Left lobe of liver (tissue), 2 donors: ENCODE data around the gene URAD. TPM values are rescaled to one million over a fixed set of nuclear protein-coding genes. Genes with fewer than 3 reads are reported as not detected.
"Not testable (repeated sequence)": the region's sequence is repeated elsewhere in the genome, so short reads cannot be mapped to it uniquely, and the experiment has no call there.

Source experiments
- ATAC-seq: fragments of 200-7000 bp; cut with Tn5 transposase; one replicate; pipeline ENCODE4 v1.9.1; 2020; ENCODE audit warnings: mild to moderate bottlenecking, moderate library complexity
- DNase-seq: peaks from one replicate; pipeline ENCODE4 v3.0.0-alpha.2; 2020; ENCODE audit warnings: low spot score
- total RNA-seq: library from RNA; stranded (reverse); gene quantifications from one replicate; pipeline ENCODE4 v1.2.1, GENCODE V29; 2021
- donor health status: DM: no; HTN: no; CAD: no; lungs with moderate emphysema.
- donor health status: DM: no; HTN: yes; CAD: no.

The URAD gene
- total RNA-seq, 1 donor from 2014 or later = not detected

DNA sequence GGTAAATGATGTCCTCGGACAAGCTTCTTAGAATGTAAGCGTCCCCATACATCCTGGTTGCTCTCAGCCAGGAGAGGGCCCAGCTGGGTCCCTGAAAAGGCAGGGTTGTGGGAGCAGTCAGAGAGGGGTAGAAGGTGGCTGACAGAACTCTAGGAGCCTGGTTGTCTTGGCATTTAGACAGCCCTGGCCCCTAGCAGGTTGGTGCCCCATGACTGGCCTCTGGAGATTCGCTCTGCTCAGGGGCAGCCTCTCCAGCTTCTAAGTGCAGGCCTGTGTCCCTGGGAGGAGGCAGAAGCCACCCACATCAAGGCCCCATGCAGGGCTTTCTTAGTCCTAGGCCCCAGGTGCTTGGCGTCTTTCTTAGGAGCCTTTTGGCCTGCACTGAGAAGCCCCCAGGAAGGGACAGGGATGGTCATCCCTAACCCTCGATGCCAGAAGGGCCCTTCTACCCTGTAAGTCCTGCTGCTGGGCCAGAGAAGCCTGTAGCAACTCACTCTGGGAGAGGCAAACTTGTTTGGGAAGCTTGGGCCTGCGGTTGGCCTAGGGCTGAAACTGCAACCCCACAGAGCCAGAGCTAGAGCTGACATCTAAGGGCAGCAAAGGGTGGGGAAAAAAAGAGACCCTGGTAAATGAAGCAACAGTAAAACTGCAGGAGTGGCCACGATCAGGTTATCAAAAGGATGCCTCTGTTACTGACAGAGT, 16.6 kb downstream of the URAD start:
- ATAC-seq = no peak
- DNase-seq = peak; percentile 19

DNA sequence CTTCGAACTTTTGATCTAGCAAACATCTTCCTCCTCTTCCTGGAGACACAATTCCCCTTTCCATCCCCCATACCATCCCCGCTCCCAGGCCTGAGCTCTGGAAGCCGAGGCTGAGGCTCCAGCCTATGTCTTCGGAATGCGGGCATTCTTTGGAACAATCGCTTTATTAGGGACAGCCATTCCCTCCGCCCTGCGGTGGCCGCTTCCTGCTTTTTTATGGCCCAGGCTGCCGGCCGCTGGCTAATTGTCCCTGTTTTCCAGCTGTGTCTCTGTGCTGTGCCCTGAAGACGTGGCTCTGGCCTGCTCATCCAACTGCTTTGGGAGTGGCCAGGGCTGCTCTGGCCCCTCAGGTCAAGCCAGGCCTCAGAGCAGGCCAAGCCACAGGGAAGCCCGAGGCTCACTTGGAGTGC, 17.3 kb downstream of the URAD start:
- DNase-seq (no peak), ATAC-seq (no peak)

GRCh38 chr13:27970382-27971235, 17.9 kb downstream of the URAD start:
- DNase-seq (peak; percentile 28), ATAC-seq (no peak)

DNA sequence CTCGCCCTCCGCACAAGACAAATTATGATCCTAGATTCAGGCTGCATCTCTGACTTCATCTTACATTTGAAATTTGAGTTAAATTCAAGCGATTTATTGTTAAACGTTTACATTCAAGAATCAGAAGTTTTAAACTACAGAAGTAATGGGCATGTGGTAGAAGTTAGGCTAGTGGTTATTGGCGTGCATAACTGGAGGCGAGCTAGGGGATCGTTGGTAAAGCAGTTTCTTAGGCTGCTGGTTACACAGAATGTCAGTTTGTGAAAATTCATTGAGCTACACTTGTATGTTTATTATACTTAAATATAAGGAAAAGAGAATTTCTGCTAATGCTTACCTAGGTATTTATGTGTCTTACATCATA, 18.6 kb downstream of the URAD start:
- ATAC-seq (no peak), DNase-seq (no peak)

- ATAC-seq (no peak), DNase-seq (peak; percentile 21)
These were observed 19.2 kb downstream of the URAD start, which contains the start of gene CDX2 for GRCh38 chr13:27969082-27969865. Gene CDX2, minus strand, starts transcription at chr13:27969315. Its CDS starts 309 bp downstream, at chr13:27969006.

DNA sequence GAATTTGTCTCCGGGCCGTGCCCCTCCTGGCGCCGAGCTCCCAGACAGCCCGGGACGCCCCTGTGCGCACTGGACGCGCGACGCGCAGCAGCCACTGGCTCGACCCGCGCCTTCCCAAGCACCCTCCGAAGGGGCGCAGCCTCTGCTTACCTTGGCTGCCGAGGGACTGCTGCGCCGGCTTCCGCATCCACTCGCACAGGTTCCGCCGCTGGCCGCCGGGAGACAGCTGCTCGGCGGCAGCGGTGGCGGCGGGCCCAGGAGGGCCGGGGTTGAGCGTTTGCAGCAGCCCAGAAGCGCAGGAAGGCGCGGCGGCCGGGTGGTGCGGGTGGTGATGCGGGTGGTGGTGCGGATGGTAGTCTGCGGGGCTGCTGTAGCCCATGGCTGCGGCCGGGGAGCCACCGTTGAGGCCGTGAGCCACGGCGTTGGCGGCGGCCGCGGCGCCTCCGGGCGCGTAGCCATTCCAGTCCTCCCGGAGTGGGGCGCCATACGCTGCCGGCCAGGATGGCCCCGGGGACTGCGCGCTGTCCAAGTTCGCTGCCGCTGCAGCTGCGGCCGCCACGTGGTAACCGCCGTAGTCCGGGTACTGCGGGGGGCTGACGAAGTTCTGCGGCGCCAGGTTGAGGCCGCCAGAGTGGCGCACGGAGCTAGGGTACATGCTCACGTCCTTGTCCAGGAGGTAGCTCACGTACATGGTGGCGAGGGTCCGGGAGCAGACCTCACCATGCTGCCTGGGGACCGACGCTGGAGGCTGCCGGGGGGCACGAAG, 20.0 kb downstream of the URAD start:
- peak; percentile 50 for ATAC-seq

GRCh38 chr13:27967736-27968315, 20.7 kb downstream of the URAD start:
- ATAC-seq (no peak), DNase-seq (no peak)

More for the DNA sequence above, 20.0 kb downstream of the URAD start:
- no peak for DNase-seq

DNA sequence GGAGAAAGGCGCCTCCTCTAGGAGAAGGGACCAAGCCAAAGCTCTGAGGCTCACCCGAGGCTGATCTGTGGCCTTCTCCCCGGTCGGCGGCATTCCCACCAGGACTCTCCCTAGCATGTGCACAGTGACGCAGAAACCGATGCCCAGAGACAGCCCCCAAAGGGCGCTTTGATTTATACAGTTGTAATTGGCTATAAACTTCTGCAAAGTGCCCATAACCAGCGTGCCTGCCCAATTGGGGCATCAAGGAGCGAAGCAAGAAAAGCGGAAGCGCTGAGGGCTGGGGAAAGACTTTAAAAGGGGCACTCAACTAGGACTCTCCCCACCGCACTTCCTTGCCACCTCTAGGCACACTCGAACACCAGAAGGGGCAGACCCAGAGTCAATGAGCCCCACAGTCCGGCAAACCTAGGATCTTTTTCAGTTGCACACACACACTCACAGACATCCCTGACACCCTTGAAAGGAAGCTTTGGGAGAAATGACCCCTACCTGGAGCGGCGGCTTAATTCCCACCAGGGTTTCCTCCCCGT, 21.2 kb downstream of the URAD start:
- ATAC-seq = no peak
- DNase-seq = no peak

- ATAC-seq = no peak
- no peak for DNase-seq
These were observed 21.8 kb downstream of the URAD start for GRCh38 chr13:27966641-27967202.

DNA sequence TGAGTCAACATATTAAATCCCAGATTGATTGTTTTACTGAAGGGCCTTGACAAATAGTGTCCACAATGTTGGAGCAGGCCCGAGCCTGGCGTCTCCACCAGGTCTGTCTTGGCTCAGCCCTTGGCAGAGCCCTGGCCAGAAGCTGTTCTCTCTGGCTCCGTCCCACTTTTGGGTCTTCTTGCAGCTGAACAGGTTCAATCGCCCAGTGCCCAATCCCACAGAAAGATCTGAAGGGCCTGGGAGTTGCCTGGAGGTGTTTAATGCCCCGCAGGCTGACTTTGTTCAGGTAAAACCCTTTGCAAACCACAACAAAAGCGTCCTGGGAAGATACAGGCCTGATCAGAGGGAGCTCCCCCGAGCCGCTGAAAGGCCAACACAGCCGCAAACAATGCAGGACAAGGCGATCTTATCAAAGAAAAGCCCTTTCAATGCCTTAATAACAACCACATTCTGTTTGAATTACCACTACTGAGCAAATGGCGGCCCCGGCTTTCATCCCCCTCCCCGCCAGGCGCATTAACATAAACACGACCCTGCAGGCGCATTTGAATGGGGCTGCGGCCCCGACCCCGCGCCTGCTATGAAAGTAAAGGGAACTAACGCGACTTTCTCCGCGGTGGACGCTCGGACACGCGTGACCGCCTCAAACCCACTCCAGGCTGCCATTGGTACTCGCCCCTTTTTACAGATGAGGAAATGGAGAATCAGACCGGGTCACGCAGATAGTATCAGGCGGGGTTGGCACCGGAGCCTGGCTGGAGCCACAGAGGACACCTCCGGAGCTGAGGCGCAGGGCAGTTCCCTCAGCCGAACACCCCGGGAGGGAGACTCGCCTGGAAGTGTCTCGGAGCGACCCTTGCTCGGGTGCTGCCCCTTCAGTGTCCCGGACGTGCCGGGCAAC, 22.5 kb downstream of the URAD start:
- DNase-seq = no peak
- ATAC-seq = no peak

GRCh38 chr13:27965343-27965739, 23.2 kb downstream of the URAD start:
- ATAC-seq (no peak), DNase-seq (no peak)

GRCh38 chr13:27964741-27965323, 23.7 kb downstream of the URAD start:
- DNase-seq = no peak

DNA sequence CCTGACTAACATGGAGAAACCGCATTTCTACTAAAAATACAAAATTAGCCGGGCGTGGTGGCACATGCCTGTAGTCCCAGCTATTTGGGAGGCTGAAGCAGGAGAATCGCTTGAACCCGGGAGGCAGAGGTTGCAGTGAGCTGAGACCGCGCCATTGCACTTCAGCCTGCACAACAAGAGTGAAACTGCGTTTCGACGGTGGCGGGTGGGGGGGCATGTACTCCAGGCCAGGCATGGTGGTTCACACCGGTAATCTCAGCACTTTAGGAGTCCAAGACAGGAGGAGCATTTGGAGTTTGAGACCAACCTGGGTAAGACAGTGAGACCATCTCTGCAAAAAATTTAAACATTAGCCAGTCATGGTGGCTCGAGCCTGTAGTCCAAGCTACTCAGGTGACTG, 24.3 kb downstream of the URAD start:
- not testable (repeated sequence) for DNase-seq, ATAC-seq

More at GRCh38 chr13:27964741-27965323, 23.7 kb downstream of the URAD start:
- no peak for ATAC-seq

GRCh38 chr13:27963491-27963890, 25.0 kb downstream of the URAD start:
- DNase-seq = no peak
- ATAC-seq = no peak

- no peak for DNase-seq
- ATAC-seq = no peak
These were observed 25.5 kb downstream of the URAD start for GRCh38 chr13:27962982-27963381.

DNA sequence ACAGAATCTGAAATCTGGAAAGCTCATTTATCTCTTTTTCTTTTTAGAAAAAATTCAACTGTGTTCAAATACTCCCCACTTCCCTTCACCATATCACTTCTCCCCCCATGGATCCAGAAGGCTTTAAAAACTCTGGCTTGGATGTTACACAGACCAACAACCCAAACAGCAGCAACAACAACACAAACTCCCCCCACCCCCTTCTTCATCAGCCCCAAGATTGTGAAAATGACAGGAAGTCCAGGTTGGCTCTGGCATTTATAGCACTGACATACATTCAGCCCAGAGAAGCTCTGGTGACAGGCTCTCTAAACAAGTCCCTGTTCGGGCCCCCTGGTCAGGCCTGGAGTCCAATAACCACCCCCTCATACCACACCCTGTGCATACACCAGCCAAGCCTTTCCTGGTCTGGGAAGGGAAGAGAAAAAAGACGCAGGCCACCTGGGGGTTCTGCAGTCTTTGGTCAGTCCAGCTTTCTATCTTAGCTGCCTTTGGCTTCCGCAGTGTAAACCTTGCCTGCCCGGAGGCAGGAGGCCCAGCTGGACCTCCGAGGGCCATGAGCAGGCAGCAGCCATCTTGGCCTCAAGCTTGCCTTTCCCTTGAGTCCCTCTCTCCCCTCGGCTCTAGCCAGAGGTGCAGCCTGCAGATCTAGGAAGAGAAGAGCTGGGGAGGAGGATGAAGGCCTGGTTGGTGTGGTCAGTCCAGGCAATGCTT, 26.2 kb downstream of the URAD start:
- ATAC-seq = no peak
- DNase-seq = no peak
